K562 (cell line): ENCODE results near the gene KCNK3.

Experiments
- EP300 ChIP-seq: IDR thresholded peaks from 2 replicates; pipeline ENCODE4 v1.6.1; 2012; ENCODE audit warnings: low read length, improper control_type of control experiment
- NFIC ChIP-seq: fragments of 450-650 bp; IDR thresholded peaks from 2 replicates; pipeline ENCODE4 v1.6.1; 2017; ENCODE audit warnings: mild to moderate bottlenecking, inconsistent platforms
- POLR2AphosphoS5 ChIP-seq: IDR thresholded peaks from 2 replicates; pipeline ENCODE4 v1.6.1; 2011; ENCODE audit warnings: mild to moderate bottlenecking, low read depth, low read length, moderate library complexity; ENCODE audit not compliant: control insufficient read depth, insufficient read depth
- PREB ChIP-seq: sonication (generic); formaldehyde crosslinking; IDR thresholded peaks from 2 replicates; pipeline ENCODE4 v1.8.1; 2023; ENCODE audit warnings: mild to moderate bottlenecking, missing genetic modification reagents
- ZNF589 ChIP-seq: fragments of 200-800 bp; sonication (Bioruptor generic); IDR thresholded peaks from 2 replicates; pipeline ENCODE4 v1.6.1; 2016; ENCODE audit warnings: low read depth, missing genetic modification characterization, missing compliant biosample characterization
- TF ChIP-seq, protein P1 (sequence below), 3 experiments: IDR thresholded peaks in 2 of 3; conservative IDR thresholded peaks in 1 of 3; 2 replicates each; pipeline ENCODE4 v1.5.1; 2011 to 2012; ENCODE audit warnings: low read length in 3 of 3, mild to moderate bottlenecking in 3 of 3, control low read depth in 2 of 3, improper control_type of control experiment in 1 of 3, inconsistent platforms in 1 of 3, low read depth in 1 of 3, mixed read lengths in 1 of 3, moderate library complexity in 1 of 3; ENCODE audit not compliant: insufficient read depth in 2 of 3
- TF ChIP-seq, protein P2 (sequence below): sonication (generic); formaldehyde crosslinking; IDR thresholded peaks from 2 replicates; pipeline ENCODE4 v1.9.0; 2022; ENCODE audit warnings: mild to moderate bottlenecking, missing genetic modification reagents

- TF ChIP-seq PREB (CRISPR knock-in tag) = no peak
- no peak for TF ChIP-seq NFIC
- no peak for TF ChIP-seq ZNF589 (CRISPR knock-in tag)
- TF ChIP-seq, protein P1, sequence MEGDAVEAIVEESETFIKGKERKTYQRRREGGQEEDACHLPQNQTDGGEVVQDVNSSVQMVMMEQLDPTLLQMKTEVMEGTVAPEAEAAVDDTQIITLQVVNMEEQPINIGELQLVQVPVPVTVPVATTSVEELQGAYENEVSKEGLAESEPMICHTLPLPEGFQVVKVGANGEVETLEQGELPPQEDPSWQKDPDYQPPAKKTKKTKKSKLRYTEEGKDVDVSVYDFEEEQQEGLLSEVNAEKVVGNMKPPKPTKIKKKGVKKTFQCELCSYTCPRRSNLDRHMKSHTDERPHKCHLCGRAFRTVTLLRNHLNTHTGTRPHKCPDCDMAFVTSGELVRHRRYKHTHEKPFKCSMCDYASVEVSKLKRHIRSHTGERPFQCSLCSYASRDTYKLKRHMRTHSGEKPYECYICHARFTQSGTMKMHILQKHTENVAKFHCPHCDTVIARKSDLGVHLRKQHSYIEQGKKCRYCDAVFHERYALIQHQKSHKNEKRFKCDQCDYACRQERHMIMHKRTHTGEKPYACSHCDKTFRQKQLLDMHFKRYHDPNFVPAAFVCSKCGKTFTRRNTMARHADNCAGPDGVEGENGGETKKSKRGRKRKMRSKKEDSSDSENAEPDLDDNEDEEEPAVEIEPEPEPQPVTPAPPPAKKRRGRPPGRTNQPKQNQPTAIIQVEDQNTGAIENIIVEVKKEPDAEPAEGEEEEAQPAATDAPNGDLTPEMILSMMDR (IDR thresholded peaks at IDR 0.05 in 2 of 3, conservative IDR thresholded peaks at IDR 0.05 in 1 of 3; ENCODE audit: insufficient read depth in 2 of 3, low read depth in 1 of 3, low read length in 3 of 3) = no peak
- no peak for TF ChIP-seq EP300
- TF ChIP-seq, protein P2, sequence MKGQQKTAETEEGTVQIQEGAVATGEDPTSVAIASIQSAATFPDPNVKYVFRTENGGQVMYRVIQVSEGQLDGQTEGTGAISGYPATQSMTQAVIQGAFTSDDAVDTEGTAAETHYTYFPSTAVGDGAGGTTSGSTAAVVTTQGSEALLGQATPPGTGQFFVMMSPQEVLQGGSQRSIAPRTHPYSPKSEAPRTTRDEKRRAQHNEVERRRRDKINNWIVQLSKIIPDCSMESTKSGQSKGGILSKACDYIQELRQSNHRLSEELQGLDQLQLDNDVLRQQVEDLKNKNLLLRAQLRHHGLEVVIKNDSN (CRISPR knock-in tag) = no peak
- TF ChIP-seq POLR2AphosphoS5 = no peak
Measured at GRCh38 chr2:26778507-26778906, 86.0 kb downstream of the KCNK3 start.
